ENCODE results near the gene KCNAB2. TPM values are rescaled to one million over a fixed set of nuclear protein-coding genes. Genes with fewer than 3 reads are reported as not detected.

Gene KCNAB2
- total RNA-seq, 1 donor from 2014 or later, result 3.1 TPM

DNA sequence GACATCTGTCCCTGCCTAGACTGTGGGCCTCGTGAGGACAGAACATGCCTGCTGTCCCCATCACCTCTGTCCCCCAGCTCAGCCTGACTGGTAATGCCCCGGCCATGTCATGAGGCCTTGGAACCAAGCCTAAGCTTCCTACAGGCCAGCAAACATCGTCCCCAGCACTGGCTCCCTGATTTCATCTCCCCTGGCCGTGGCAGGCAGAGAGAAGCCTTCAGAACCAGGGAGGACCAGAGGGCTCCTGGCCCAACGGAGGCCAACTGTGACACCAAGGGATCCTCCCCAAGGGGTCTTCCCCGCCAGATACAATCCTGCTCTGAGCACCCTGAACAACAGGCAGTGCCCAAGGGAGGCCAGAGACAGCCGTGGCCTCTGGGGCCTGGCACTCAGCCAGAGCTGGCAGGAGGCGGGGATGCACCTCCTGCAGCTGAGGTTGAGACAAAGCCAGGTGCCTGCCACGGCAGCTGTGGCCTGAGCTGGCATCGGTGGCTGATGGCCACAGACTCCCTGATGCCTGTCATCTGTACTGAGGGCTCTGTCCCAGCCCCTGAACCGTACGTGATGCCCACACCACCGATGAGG, 43.6 kb upstream of the KCNAB2 start:
- peaks cover 40% of the 10 kb centered on the region for H3K27me3 Mint-ChIP-seq (ENCODE audit: low read depth, unreplicated experiment)
- no peak for FAIRE-seq
- H3K4me1 ChIP-seq (ENCODE audit: insufficient read depth, low read length), result no peaks in the 10 kb centered on the region
- TF ChIP-seq, protein P1, sequence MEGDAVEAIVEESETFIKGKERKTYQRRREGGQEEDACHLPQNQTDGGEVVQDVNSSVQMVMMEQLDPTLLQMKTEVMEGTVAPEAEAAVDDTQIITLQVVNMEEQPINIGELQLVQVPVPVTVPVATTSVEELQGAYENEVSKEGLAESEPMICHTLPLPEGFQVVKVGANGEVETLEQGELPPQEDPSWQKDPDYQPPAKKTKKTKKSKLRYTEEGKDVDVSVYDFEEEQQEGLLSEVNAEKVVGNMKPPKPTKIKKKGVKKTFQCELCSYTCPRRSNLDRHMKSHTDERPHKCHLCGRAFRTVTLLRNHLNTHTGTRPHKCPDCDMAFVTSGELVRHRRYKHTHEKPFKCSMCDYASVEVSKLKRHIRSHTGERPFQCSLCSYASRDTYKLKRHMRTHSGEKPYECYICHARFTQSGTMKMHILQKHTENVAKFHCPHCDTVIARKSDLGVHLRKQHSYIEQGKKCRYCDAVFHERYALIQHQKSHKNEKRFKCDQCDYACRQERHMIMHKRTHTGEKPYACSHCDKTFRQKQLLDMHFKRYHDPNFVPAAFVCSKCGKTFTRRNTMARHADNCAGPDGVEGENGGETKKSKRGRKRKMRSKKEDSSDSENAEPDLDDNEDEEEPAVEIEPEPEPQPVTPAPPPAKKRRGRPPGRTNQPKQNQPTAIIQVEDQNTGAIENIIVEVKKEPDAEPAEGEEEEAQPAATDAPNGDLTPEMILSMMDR (IDR thresholded peaks at IDR 0.05; ENCODE audit: insufficient read depth, low read depth, low read length), result no peak
- no peak for TF ChIP-seq EZH2 (IDR thresholded peaks at IDR 0.05; ENCODE audit: insufficient read depth, low read length)
- H3K27me3 ChIP-seq (ENCODE audit: insufficient read depth, low read length), result peaks cover 8% of the 10 kb centered on the region
- H3K4me3 ChIP-seq (ENCODE audit: insufficient read depth, low read depth, low read length), result no peak overlapping the region
- no peaks in the 10 kb centered on the region for H3K9me3 Mint-ChIP-seq (ENCODE audit: unreplicated experiment)
- no peaks in the 10 kb centered on the region for H3K79me2 ChIP-seq (ENCODE audit: insufficient read depth, low read length)
- H3K9ac ChIP-seq (ENCODE audit: low read length), result no peak overlapping the region
- H3K4me2 ChIP-seq (ENCODE audit: low read length), result no peak overlapping the region
- no peaks in the 10 kb centered on the region for H3K9me3 ChIP-seq (ENCODE audit: insufficient read depth, low read depth, low read length)
- no peak overlapping the region for H3K27ac ChIP-seq (ENCODE audit: low read depth, low read length)
- no peaks in the 10 kb centered on the region for H3K36me3 ChIP-seq (ENCODE audit: insufficient read depth, low read length)
- H4K20me1 ChIP-seq (ENCODE audit: insufficient read depth, low read length), result peaks cover 19% of the 10 kb centered on the region
- DNase-seq (ENCODE audit: low read depth), result no peak
- peaks cover 2% of the 10 kb centered on the region for H3K36me3 Mint-ChIP-seq (ENCODE audit: low read depth, unreplicated experiment)
- H3K4me3 Mint-ChIP-seq (ENCODE audit: unreplicated experiment), result no peak overlapping the region
- no peak overlapping the region for H2AFZ ChIP-seq (ENCODE audit: low read depth, low read length)
- no peaks in the 10 kb centered on the region for H3K4me1 Mint-ChIP-seq (ENCODE audit: low read depth, unreplicated experiment)
- no peak overlapping the region for H3K27ac Mint-ChIP-seq (ENCODE audit: unreplicated experiment)

DNA sequence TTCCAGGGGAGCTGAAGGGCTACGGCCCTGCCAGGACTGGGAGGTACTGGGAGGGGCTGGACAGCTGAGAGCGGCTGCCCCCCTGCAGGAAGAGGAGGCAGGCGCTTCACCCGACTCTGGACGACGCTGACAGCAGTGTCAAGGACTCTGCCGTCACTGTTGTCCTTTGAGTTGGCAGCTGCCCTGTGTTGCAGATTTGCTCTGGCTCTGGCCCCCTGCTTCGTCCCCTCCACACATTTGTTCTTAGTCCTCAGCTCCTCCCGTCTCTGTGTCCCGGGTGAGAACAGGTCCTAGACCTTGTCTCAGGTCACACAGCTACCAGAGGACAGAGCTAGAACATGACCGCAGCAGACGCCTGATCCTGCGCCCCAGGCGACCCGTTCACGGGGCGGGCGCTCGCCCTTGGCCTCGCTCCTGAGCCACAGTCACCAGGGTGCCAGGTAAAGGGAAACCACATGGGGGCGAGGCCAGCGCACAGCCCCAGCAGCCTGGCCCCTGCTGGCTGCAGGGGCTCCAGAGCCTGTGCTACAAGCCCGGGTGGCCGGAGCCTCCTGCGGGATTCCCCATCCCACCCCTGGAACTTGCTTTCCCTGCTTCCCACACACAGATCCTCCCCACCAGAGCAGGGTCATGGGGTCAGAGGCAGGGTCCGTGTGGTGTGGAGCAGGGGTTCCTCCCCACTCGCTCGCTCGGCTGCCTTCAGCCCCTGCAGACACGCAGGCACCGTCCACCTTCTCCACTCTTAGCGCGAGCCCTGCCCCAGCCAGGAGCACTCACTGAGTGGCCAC, 42.8 kb upstream of the KCNAB2 start:
- H3K27ac Mint-ChIP-seq (ENCODE audit: unreplicated experiment), result no peak overlapping the region
- no peak for FAIRE-seq

More for the DNA sequence above, 42.8 kb upstream of the KCNAB2 start:
- DNase-seq (ENCODE audit: low read depth), result no peak
- H3K27ac ChIP-seq (ENCODE audit: low read depth, low read length), result no peak overlapping the region
- no peaks in the 10 kb centered on the region for H3K79me2 ChIP-seq (ENCODE audit: insufficient read depth, low read length)
- Mint-ChIP-seq H3K27me3 (ENCODE audit: low read depth, unreplicated experiment) (peaks cover 35% of the 10 kb centered on the region), H3K4me3 (ENCODE audit: unreplicated experiment) (peak overlapping the region; percentile 50), H3K36me3 (ENCODE audit: low read depth, unreplicated experiment) (peaks cover 2% of the 10 kb centered on the region), H3K9me3 (ENCODE audit: unreplicated experiment) (no peaks in the 10 kb centered on the region), H3K4me1 (ENCODE audit: low read depth, unreplicated experiment) (no peaks in the 10 kb centered on the region)
- TF ChIP-seq, protein P1 (IDR thresholded peaks at IDR 0.05; ENCODE audit: insufficient read depth, low read depth, low read length), result no peak
- no peak for TF ChIP-seq EZH2 (IDR thresholded peaks at IDR 0.05; ENCODE audit: insufficient read depth, low read length)
- H3K4me3 ChIP-seq (ENCODE audit: insufficient read depth, low read depth, low read length), result no peak overlapping the region
- no peak overlapping the region for H3K4me2 ChIP-seq (ENCODE audit: low read length)
- H2AFZ ChIP-seq (ENCODE audit: low read depth, low read length), result no peak overlapping the region
- H3K36me3 ChIP-seq (ENCODE audit: insufficient read depth, low read length), result no peaks in the 10 kb centered on the region
- no peaks in the 10 kb centered on the region for H3K9me3 ChIP-seq (ENCODE audit: insufficient read depth, low read depth, low read length)
- H4K20me1 ChIP-seq (ENCODE audit: insufficient read depth, low read length), result peaks cover 19% of the 10 kb centered on the region
- H3K4me1 ChIP-seq (ENCODE audit: insufficient read depth, low read length), result no peaks in the 10 kb centered on the region
- H3K9ac ChIP-seq (ENCODE audit: low read length), result no peak overlapping the region
- H3K27me3 ChIP-seq (ENCODE audit: insufficient read depth, low read length), result peaks cover 8% of the 10 kb centered on the region

Measured in astrocyte (in vitro differentiated cells and primary cell).